HG02623 (cell line): ENCODE measurements around the gene HOXB7.

Experiments used
- ATAC-seq: cut with Tn5 transposase; IDR thresholded peaks from one replicate; pipeline ENCODE4 v1.9.1; 2021; ENCODE audit warnings: moderate library complexity; ENCODE audit not compliant: unreplicated experiment

The HOXB7 gene

DNA sequence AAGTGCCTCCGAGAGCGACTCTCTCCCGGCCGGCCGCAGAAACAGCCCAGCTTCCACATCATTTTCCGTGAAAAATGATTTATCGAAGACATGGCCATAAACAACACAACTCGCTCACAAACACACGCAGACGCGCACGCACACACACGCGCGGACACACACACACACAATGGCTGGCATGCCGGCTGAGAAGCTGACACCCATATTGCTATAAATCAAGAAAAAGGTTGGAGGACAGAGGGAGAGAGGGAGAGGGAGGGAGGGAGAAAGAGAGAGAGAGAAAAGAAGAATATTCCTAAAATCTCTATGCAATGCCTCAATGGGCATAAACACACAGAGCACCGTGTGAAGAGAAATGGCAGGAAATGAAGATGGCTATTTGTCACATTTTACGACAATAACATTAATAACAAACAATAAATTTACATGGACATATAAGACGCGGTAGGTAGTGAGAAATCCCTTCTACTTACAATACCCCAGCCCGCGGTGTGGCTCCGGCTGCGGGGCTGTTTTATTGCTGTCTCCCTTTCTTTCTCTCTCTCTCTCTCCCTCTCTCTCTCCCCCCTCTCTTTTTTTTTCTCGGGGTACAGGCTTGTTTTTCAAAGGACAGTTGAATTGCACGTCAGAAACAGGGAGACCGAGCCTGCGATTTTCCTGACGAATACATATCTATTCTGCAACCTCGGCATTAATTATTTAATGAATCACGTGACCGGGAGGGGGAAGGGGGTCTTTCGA, 42.1 kb downstream of the HOXB7 start:
- ATAC-seq, result no peak

DNA sequence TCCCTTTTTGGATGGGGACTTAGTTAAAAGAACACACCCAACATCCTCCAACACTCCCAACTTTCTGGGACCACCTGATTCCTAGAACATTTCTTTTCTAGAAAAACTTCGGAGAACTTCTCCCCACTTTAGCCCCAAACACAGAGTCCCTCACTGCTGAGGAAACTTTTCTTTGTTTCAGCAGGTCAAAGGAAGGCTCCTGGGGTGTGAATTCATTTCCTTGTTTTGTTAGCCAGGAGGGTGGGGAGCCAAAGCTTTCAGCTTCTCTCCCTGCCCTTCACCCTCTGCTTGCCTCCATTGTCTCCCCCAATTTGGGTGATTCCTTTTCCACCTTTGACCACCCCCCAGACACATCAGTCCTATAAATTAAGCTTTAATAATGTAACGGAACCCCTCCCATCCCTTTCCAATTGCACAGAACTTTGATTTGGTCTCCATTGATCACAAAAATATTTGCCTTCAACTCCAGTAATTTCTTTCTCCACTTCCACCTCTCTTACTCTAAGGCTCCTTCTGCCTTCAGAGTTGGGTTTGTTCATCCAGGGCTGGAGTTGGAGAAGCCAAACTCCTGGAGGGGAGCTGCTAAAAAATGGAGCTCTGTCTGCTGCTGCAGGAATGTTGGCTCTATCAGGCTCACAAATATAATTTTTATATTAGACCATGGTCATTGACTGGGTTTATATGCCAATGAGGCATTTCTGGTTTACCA, 43.0 kb downstream of the HOXB7 start:
- ATAC-seq, result no peak

DNA sequence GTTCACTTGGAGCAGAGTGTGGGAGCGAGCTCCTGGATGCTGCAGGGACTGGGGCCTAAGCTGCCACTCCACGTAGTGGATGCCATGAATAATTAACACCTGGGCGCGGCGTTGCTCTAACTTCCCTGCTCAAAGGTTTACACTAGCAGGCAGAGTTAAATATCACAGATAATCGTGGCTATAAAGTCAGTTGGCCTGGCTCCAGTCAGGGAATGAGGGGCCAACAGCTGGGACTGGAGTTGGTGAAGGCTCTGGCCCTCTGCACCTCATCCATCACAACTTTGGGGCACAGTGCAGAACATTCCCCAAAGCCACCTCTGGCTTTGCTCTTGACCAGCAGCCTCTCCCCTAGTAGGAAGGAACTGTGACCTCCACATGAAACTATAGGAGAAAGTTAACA, 43.6 kb downstream of the HOXB7 start:
- ATAC-seq, result no peak

DNA sequence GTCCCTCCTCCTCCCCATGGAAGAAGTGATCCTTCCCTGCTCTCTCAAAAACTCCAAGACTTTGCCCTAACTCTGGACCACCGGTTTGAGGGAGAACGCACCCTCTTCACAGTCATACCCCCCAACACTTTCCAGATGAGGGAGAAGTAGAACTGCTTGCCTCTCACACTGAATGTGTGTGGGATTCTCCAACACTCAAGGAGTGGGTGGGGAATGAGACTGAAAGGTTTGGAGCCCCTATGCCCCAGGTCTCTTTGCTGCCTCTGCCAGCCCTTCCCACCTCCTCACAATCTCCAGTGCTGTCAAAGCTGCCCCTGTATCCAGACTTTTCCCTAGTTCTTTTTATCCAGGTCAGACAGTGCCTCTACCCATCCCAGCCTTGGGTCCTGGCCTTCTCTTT, 44.1 kb downstream of the HOXB7 start:
- ATAC-seq, result no peak

DNA sequence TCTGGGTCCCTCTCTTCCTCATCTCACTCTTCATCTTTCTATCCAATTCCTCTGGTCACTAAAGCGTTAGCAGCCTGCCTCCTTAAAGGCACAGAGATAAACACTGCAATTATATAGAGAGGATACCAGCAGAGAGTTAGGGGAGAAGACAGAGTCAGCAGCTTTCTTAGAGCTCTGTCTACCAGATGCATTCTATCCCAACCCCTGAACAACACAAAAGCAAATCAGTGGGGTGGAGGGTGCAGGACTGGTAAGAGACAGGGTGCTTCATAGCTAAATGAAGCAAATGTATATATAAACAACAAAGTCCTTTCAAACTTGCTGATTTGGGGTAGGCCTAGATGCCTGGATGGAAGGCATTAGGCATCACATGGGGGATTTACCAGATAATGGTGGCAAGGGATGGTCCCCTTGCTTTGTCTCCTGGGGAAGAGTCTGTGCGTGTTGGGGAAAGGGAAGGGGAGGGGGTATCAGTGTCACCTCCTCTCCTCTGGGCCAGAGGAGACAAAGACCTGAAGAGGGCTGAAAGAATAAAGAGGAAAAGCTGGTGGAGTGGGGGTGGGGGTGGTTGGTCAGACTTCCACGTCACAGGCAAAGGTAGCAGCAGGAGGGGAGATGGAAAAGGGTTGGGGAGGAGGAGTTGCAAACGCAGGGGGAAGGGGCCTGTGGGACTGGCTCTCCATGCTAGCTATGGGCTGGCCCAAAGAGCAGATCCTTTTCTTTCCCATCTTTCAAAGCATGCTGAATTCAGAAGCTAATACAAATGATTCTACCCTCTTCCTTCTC, 44.7 kb downstream of the HOXB7 start:
- no peak for ATAC-seq

DNA sequence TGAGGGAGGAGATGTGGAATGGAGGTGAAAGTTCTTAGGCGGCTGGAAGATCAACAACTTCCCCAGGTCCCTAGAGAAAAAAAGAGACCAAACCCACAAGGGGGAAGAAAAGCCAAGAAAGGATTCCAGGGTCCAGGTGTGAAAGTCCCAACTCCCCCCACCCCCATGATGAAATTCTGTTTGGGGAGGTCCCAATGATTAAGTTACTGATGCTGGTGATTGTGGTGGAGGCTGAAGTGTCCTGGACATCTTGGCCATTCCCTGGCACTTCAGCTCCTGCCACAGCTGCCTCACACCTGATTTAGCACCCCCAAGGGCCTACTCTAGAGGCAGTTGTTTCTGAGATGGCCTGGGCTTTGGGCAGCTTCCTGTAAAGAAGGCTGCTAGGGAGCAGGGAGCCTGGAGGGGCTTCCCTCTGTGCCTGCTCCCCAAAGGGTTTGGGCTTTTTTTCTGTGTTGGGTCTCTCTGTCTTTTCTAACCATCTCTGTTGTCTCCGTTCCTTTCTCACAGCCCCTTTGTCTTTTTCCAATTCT, 45.7 kb downstream of the HOXB7 start:
- no peak for ATAC-seq

DNA sequence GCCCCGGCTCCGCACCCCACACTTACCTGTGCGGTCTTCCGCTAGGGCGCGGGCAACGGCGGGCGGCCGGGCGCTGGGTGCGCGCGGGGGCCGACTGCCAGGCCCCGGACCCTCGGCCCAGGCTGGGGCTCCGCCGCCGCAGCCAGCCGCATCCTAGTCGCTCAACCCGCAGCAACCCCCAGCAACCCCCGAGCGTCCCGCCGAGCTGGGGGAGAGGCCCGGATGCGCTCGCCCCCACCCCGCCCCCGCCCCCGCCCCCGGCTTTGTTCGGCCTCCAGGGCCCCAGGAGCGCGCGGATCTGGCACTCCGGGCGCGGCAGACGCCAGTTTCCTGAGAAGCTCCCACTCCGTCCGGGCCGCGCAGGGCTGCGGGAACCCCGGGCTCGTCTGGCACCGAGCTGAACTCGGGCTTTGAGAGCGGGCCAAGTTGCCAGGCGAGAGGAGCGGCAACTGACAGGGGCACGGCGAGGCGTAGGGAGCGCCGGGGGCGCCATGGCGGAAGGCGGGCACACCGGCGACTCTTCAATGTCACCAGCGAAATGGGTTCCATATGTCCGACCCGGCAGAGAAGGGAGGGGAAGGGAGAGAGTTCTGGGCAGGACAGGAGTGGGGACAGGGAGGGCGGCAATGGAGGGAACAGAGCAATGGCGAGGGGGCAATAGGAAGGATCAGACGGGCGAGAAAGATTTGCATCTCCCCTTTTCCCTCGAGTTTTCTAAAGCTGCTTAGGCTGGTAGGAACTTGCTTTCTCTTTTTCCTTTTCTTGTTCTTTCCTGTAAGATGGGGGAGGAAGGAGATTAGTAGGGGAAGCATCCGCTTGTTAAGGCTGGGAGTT, 46.4 kb downstream of the HOXB7 start:
- no peak for ATAC-seq

DNA sequence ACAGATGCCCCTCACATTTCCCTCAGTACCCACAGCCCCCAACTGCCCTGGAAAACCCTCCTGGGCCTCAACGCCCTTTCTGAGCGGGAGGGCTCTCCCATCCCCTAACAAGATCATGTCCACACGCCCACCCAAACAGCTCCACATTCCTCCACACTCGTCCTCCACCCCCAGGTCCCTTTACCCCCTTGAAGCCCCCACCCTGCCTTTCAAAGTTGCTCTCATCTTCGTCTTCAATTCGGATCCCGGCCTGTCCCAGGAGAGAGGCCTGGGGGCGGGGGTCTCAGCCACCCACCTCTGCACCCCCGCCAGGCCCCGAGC, 47.0 kb downstream of the HOXB7 start:
- ATAC-seq, result no peak

DNA sequence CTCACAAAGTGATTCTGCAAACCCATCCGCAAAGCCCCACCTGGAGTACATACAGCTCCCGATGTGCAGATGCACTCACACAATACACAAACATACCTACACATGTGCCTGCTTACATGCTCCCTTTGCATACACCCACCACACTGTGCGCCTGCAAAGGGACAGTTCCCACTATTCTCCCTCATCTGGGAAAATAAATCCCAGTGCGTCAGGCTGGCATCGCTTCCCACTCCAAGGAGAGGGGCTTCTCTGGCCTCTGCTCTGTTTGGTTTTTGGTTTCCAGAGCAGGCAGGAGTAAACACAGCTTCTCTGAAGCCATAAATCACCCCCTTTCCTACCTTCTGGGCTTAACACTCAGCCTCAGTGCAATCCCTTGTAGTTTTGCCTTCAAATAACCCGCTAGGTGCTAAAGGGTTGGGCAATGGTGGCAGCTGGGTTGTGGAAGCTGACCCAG, 47.4 kb downstream of the HOXB7 start:
- ATAC-seq, result no peak

DNA sequence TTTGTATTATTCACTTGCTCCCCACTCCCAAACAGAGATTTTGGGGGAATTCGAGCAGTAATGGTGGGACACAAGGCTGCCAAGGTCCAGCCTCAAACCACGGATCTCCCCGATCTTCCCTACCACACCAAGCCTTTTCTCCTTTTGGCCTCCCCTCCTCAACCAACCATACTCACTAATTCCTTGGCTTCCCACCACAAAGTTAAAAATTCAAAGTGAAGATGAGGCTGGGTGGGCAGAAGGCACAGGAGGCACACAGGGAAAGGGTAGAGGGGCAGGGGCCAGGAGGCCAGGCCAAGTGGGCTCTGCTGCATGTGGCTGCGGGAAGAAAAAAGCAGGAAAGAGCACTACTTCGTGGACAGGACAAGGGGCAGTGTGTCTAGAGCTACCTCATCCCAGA, 47.9 kb downstream of the HOXB7 start:
- no peak for ATAC-seq

DNA sequence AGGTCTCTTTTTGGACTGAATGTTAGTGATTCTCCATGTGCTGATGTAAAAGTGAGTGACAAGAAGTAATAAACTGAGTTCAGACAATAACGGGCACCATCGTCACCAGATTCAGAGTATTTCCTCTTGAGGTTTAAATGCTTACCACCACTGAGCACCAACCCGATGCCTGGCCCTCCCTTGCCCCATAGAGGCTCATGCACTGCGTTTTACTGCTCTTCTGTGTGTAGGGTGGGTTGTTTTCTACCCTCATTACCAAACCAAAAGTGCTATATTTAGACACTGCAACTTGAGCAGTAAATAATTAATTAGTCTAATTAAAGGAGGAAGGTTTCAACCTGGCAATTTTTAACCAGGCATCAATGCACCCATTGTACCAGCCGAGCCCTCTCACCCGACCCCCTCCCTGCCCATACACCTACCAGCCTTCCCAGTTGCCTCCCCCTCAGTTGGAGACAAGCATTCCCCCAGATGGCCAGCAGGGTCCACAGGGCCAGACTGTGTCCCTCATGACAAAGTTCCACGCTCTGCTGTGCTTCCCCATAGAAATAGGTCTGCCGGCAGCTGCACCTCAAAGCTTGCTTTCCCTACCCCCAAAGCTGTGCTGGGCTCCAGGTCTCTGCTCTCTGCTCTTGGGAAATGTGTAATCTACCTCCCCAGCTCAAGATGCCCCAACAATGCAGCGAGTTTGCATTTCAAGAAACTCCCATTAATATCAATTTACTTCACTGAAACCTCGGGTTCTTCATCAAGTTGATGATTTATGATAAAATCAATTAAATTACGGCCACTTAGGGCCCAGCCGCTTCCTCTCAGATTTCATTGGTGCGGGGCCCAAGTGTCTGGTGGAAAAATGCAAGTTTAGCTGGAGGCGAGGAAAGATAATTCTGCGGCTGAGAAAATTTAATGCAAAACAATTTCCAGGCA, 48.7 kb downstream of the HOXB7 start:
- no peak for ATAC-seq

DNA sequence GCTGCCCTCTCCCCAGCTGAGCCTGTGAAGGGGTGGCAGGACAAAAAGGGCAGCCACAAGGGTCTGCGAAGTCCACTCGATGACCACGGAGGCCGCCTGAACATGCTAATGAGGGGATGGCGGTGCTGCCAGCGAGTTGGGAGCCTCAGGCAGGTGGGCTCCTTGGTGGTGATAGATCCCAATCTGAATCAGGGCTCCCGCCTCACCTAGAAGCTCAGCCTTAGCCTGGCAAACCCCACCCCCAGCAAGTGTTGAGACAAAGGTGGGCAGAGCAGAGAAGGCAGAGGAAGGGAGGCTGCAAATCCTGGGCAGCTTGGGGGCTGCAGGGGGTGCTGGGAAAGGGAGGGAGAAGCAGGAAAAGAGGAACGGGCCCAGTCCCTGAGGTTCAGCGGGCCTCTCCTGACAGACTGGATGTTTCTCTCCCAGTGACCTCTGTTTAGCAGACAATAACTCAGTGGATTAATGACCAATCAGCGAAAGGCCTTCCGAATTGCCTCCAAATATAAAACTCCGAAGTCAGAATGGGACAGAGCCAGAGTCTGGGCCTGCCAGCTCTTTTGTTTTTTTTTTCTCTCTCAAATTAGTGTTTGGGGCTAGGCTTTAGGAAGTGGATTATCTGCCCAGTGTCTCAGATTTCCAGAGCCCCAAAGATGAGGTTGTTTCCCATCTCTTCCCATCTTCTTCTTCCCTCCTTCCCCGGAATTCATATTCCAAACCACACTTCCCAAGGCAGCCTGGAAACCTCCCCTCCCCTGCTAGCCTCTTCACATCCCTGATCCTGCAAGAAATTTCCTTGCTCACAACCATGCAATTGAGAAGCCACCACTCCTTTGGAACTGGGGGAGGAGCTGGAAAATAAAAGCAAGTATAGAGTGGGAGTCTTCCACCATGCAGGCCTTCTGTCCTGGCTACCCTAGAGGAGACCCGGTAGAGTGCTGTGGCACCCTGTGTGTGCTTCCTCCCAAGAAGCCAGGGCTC, 50.7 kb downstream of the HOXB7 start:
- no peak for ATAC-seq

DNA sequence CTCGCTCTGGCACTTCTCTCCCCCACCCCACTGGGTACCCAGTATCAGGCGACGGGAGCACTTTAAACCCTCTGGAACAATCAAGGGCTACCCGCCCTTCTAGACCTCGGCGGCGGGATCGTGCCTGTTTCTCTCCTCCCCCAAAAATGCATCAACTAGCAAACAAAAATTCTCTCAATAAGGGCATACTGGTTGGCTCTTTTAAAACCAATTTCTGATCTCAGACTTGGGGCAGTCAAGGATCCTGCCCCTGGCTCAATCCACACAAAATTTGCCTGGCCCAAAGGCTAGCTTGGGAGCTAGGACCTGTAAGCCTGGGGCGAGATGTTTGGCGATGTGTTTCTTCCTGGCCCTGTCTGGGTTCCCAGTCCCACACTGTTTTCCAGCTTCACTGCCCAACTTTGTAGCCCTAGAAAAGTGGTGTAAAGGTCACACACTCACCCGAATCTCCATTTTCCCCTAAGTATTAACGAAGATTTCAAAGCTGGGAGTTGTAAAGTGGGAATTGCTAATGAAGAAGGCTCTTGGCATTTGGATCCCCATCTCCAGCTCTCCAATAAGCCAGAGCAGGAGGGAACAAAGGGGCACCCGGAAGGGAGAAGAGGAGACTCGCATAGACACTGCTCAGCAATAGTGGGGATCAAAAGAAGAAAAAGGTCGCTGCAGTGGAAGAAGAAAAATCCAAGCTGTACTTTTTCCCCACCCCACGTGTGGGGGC, 51.5 kb downstream of the HOXB7 start:
- ATAC-seq, result no peak

DNA sequence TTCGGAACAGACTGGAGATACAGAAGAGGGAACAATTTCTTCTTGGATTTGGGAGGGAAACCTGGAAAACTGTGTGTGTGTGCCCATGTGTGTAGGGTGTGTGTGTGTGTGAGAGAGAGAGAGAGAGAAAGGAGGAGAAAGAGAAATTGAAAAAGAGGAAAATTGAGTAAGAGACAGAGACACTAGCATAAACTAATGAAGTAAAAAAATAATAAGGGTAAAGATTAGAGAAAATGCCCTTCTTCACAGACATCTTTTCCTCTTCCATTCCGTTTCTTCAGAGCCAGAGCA, 52.0 kb downstream of the HOXB7 start:
- no peak for ATAC-seq

DNA sequence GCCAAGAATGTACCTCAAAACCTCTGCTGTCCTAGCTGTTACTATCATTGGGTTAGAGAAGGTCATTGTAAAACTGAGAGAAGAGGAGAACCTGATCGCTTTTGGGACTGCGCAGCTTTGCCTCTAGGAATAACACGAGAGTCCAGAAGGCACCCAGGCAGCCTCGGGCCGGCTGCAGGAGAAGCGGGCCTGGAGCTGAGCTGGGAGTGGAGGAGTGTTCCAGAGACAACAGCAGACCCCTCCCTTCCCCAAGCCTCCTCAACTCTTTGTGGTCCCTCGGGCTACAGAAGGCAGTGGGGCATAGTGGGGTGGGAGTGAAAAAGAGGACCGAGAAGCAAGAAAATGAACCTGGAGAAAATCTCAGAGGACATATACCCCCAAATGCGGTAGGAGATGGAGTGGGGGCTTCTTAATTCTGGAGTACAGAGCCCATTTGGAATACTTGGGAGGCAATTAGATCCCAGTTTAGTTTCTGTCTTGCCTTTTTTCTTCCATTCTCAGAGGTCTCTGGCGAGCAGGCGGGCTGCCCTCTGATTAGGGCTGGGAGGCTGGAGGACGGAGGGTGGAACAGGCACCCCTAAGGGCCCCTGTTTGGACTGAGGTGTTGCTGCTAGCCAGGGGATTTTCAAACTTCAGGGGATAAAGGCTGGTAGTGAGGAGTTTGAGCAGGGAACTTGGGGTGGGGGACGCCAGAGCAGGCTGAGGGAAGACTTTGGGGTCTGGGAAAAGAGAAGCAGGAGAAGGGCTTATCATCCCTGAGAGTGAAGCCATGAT, 52.6 kb downstream of the HOXB7 start:
- no peak for ATAC-seq
